Neural progenitor cell (in vitro differentiated cells): Measurements from ENCODE around the gene SP7. TPM values are rescaled to one million over a fixed set of nuclear protein-coding genes. Genes with fewer than 3 reads are reported as not detected.
A peak's percentile ranks its signal among the peaks of the same experiment; 100 is the strongest.
"Not testable (repeated sequence)": the region's sequence is repeated elsewhere in the genome, so short reads cannot be mapped to it uniquely, and the experiment has no call there.

Source experiments
- DNase-seq: peaks from one replicate; pipeline ENCODE4 v3.0.0-alpha.2; 2016; ENCODE audit warnings: low spot score
- H2AFZ ChIP-seq: fragments of 200-600 bp; sonication (generic); replicated peaks from 2 replicates; pipeline ENCODE4 v1.6.1; 2016; ENCODE audit warnings: antibody characterized with exemption
- H3F3A ChIP-seq: fragments of 200-600 bp; sonication (generic); 2 replicates; pipeline ENCODE4 v1.6.1; 2016; ENCODE audit warnings: antibody characterized with exemption, low read depth
- H3K27ac ChIP-seq: fragments of 200-600 bp; sonication (generic); 2 replicates; pipeline ENCODE4 v1.5.1; 2016; ENCODE audit warnings: mild to moderate bottlenecking
- H3K27me3 ChIP-seq: fragments of 200-600 bp; sonication (generic); 2 replicates; pipeline ENCODE4 v1.6.1; 2016; ENCODE audit warnings: mild to moderate bottlenecking, moderate library complexity
- H3K36me3 ChIP-seq: fragments of 200-600 bp; sonication (generic); 2 replicates; pipeline ENCODE4 v1.5.1; 2016
- H3K4me1 ChIP-seq: fragments of 200-600 bp; sonication (generic); 2 replicates; pipeline ENCODE4 v1.6.1; 2016; ENCODE audit warnings: mixed run types
- H3K4me2 ChIP-seq: fragments of 200-600 bp; sonication (generic); 2 replicates; pipeline ENCODE4 v1.6.1; 2016
- H3K4me3 ChIP-seq: fragments of 200-600 bp; sonication (generic); 2 replicates; pipeline ENCODE4 v1.5.1; 2016
- H3K79me2 ChIP-seq: fragments of 200-600 bp; sonication (generic); 2 replicates; pipeline ENCODE4 v1.6.1; 2016; ENCODE audit warnings: low read depth
- H3K9ac ChIP-seq: fragments of 200-600 bp; sonication (generic); 2 replicates; pipeline ENCODE4 v1.6.1; 2016
- H3K9me3 ChIP-seq: fragments of 200-600 bp; sonication (generic); 2 replicates; pipeline ENCODE4 v1.5.1; 2016; ENCODE audit warnings: low read depth
- H4K20me1 ChIP-seq: fragments of 200-600 bp; sonication (generic); 2 replicates; pipeline ENCODE4 v1.6.1; 2016; ENCODE audit warnings: low read depth
- H3K27ac Mint-ChIP-seq: 3 replicates; pipeline ENCODE4 v1.8.0; 2021; ENCODE audit warnings: mixed read lengths
- H3K27me3 Mint-ChIP-seq: 2 replicates; pipeline ENCODE4 v1.8.0; 2022; ENCODE audit warnings: low read depth, mild to moderate bottlenecking, inconsistent platforms, moderate library complexity, mixed read lengths; ENCODE audit not compliant: insufficient read depth
- H3K36me3 Mint-ChIP-seq: 3 replicates; pipeline ENCODE4 v1.8.0; 2021; ENCODE audit warnings: mixed read lengths
- H3K4me1 Mint-ChIP-seq: 3 replicates; pipeline ENCODE4 v1.8.0; 2021; ENCODE audit warnings: mixed read lengths
- H3K4me3 Mint-ChIP-seq: 3 replicates; pipeline ENCODE4 v1.8.0; 2021; ENCODE audit warnings: mild to moderate bottlenecking, moderate library complexity, mixed read lengths
- H3K9me3 Mint-ChIP-seq: 3 replicates; pipeline ENCODE4 v1.8.0; 2020; ENCODE audit warnings: mixed read lengths
- CTCF ChIP-seq: fragments of 200-600 bp; sonication (generic); IDR thresholded peaks from 2 replicates; pipeline ENCODE4 v1.5.1; 2017; ENCODE audit warnings: antibody characterized with exemption, mild to moderate bottlenecking
- EZH2 ChIP-seq: fragments of 200-600 bp; sonication (generic); IDR thresholded peaks from 2 replicates; pipeline ENCODE4 v1.6.1; 2017; ENCODE audit warnings: antibody characterized with exemption, mild to moderate bottlenecking, moderate library complexity
- EZH2phosphoT487 ChIP-seq: fragments of 200-600 bp; sonication (generic); IDR thresholded peaks from 2 replicates; pipeline ENCODE4 v1.6.1; 2017; ENCODE audit warnings: antibody characterized with exemption
- total RNA-seq: library from RNA; depleted of rRNA; stranded (reverse); fragments of >200 nt; gene quantifications from 2 replicates; pipeline ENCODE4 v1.2.3, GENCODE V29; 2015; ENCODE audit warnings: low replicate concordance

The SP7 gene
- total RNA-seq, 1 donor from 2014 or later = 0.90 TPM

DNA sequence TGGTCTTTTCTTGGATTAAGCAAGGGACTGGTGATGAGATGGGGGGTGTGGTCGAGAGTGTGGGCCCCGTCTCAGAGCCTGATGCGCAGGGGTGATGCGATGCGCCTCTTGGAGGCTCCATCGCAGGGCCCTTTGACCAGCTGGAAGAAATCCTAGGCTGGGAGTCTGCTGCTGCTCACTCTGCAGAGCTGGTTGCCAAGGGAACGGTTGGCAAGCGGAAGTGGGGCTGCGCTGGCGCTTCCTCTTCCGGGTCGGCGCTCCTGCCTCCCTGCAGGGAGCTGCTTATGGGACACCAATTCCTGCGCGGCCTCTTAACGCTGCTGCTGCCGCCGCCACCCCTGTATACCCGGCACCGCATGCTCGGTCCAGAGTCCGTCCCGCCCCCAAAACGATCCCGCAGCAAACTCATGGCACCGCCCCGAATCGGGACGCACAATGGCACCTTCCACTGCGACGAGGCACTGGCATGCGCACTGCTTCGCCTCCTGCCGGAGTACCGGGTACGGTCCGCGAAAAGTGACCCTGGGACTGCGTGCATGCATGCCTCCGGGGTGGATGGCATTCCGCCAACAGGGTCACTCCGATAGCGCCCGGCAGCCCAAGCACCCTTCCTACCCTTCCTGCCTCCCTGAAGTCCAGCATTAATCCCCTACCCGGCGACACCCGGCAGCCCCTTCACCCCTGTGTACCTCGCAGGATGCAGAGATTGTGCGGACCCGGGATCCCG lies 36.5 kb downstream of the SP7 start, which contains the start of gene MYG1:
Gene MYG1 (plus strand): TSS at position 242 of the 727 bp plus-strand sequence. CDS start 43 bp downstream, at position 285.
- Mint-ChIP-seq H3K4me3 (peak within 1 kb of the TSS; percentile 99), H3K36me3 (peaks cover 24% of the 10 kb centered on the region), H3K27ac (peak within 1 kb of the TSS; percentile 86), H3K27me3 (peaks cover 11% of the 10 kb centered on the region), H3K4me1 (peaks cover 49% of the 10 kb centered on the region), H3K9me3 (no peaks in the 10 kb centered on the region)
- Histone ChIP-seq H3K4me3 (peak within 1 kb of the TSS; percentile 85), H3K4me1 (peaks cover 19% of the 10 kb centered on the region), H3K36me3 (peaks cover 4% of the 10 kb centered on the region), H2AFZ (peak within 1 kb of the TSS; percentile 75), H3K9ac (peak within 1 kb of the TSS; percentile 70), H3K4me2 (peak within 1 kb of the TSS; percentile 89), H3K9me3 (no peaks in the 10 kb centered on the region), H3K27me3 (no peaks in the 10 kb centered on the region), H3F3A (peaks cover 50% of the 10 kb centered on the region), H3K27ac (no peak within 1 kb of the TSS), H3K79me2 (peaks cover 60% of the 10 kb centered on the region), H4K20me1 (peaks cover 3% of the 10 kb centered on the region)
- TF ChIP-seq EZH2 = no peak
- no peak for TF ChIP-seq EZH2phosphoT487
- TF ChIP-seq CTCF = peak; percentile 33
- peak; percentile 96 for DNase-seq

DNA sequence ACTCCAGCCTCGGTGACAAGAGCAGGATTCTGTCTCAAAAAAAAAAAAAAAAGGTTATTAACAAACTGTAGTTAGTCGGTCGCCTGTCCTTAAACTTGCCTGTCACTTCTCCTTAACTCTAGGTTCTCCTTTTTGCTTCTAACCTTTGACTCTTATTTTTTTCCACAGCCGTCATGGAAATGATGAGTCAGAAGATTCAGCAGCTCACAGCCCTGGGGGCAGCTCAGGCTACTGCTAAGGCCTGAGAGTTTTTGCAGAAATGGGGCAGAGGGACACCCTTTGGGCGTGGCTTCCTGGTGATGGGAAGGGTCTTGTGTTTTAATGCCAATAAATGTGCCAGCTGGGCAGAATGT lies 37.1 kb downstream of the SP7 start:
- H3K27me3 Mint-ChIP-seq = peaks cover 11% of the 10 kb centered on the region
- H3K9me3 Mint-ChIP-seq = no peaks in the 10 kb centered on the region
- peaks cover 50% of the 10 kb centered on the region for H3K4me1 Mint-ChIP-seq
- DNase-seq = no peak
- peaks cover 3% of the 10 kb centered on the region for H4K20me1 ChIP-seq
- no peaks in the 10 kb centered on the region for H3K9me3 ChIP-seq
- no peak overlapping the region for H3K9ac ChIP-seq
- peaks cover 4% of the 10 kb centered on the region for H3K36me3 ChIP-seq
- H3K4me2 ChIP-seq = peak overlapping the region; percentile 89
- peaks cover 55% of the 10 kb centered on the region for H3F3A ChIP-seq
- H3K27ac Mint-ChIP-seq = no peak overlapping the region
- peaks cover 19% of the 10 kb centered on the region for H3K4me1 ChIP-seq
- H3K79me2 ChIP-seq = peaks cover 60% of the 10 kb centered on the region
- H3K4me3 Mint-ChIP-seq = peak overlapping the region; percentile 99
- H3K36me3 Mint-ChIP-seq = peaks cover 26% of the 10 kb centered on the region
- no peak overlapping the region for H3K27ac ChIP-seq
- no peak overlapping the region for H2AFZ ChIP-seq
- TF ChIP-seq EZH2phosphoT487 (no peak), CTCF (no peak), EZH2 (no peak)
- H3K4me3 ChIP-seq = peak overlapping the region; percentile 85
- no peaks in the 10 kb centered on the region for H3K27me3 ChIP-seq

DNA sequence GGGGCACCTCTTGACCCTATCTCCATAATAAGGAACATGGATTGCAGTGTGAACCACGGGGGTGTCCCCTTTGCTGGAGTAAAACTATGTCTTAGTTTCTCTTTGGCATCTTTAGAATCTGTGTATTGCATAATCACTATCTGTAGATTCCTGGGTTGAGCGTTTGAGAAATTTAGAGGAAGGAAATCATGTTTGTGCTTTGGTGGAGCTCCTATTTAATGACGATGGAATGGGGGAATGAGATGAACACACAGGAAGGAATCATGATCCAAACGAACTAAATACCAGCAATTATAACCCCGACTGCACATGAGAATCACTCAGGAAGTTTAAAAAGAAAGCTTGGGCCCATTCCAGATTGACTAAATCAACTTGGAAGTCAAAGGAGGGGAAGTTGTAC lies 38.0 kb downstream of the SP7 start:
- no peak for TF ChIP-seq EZH2
- no peak for TF ChIP-seq CTCF
- no peak for TF ChIP-seq EZH2phosphoT487
- Mint-ChIP-seq H3K4me3 (peak overlapping the region; percentile 73), H3K27me3 (peaks cover 11% of the 10 kb centered on the region), H3K4me1 (peaks cover 51% of the 10 kb centered on the region), H3K9me3 (no peaks in the 10 kb centered on the region), H3K27ac (no peak overlapping the region), H3K36me3 (peaks cover 30% of the 10 kb centered on the region)
- H3K4me2 ChIP-seq = no peak overlapping the region
- no peak overlapping the region for H2AFZ ChIP-seq
- DNase-seq = no peak
- H3K4me1 ChIP-seq = peaks cover 19% of the 10 kb centered on the region
- H3K36me3 ChIP-seq = peaks cover 4% of the 10 kb centered on the region
- peaks cover 60% of the 10 kb centered on the region for H3K79me2 ChIP-seq
- no peak overlapping the region for H3K4me3 ChIP-seq
- H3K27me3 ChIP-seq = no peaks in the 10 kb centered on the region
- H3F3A ChIP-seq = peaks cover 64% of the 10 kb centered on the region
- no peaks in the 10 kb centered on the region for H3K9me3 ChIP-seq
- H3K9ac ChIP-seq = no peak overlapping the region
- no peak overlapping the region for H3K27ac ChIP-seq
- peaks cover 3% of the 10 kb centered on the region for H4K20me1 ChIP-seq

DNA sequence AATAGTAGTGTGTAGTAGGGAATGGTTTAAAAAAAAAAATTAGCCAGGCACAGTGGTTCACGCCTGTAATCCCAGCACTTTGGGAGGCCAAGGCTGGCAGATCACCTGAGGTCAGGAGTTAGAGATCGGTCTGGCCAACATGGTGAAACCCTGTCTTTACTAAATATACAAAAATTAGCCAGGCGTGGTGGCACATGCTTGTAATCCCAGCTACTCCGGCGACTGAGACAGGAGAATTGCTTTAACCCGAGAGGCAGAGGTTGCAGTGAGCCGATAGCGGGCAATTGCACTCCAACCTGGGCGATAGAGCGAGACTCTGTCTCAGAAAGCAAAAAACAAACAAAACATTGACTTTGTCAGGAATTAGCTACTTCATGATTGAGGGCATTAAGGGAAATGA lies 39.0 kb downstream of the SP7 start:
- not testable (repeated sequence) for H4K20me1 ChIP-seq, H2AFZ ChIP-seq, H3K9me3 ChIP-seq, H3K27ac Mint-ChIP-seq, H3K9me3 Mint-ChIP-seq, H3K27ac ChIP-seq, H3K9ac ChIP-seq, H3K4me3 ChIP-seq, H3K4me2 ChIP-seq, H3K27me3 ChIP-seq, DNase-seq, H3K36me3 ChIP-seq
- peak overlapping the region; percentile 100 for H3K4me3 Mint-ChIP-seq
- Histone ChIP-seq H3K4me1 (peaks cover 19% of the 10 kb centered on the region), H3K79me2 (peaks cover 55% of the 10 kb centered on the region), H3F3A (peaks cover 67% of the 10 kb centered on the region)
- peaks cover 35% of the 10 kb centered on the region for H3K36me3 Mint-ChIP-seq
- H3K27me3 Mint-ChIP-seq = peaks cover 11% of the 10 kb centered on the region
- H3K4me1 Mint-ChIP-seq = peaks cover 51% of the 10 kb centered on the region
